ENCODE data around the gene CASR.

- TF ChIP-seq CTCF (conservative IDR thresholded peaks at IDR 0.05; ENCODE audit: low read depth, low read length) = no peak
- TF ChIP-seq EZH2 (IDR thresholded peaks at IDR 0.05; ENCODE audit: low read length, unreplicated experiment) = no peak
- no peak for TF ChIP-seq EZH2phosphoT487 (IDR thresholded peaks at IDR 0.05; ENCODE audit: borderline replicate concordance, low read length)
These were observed 132.2 kb downstream of the CASR start for GRCh38 chr3:122315619-122316018.

All from PC-3 (cell line).